Measurements from ENCODE around the gene PFKM.

GRCh38 chr12:48128800-48129199 lies 9.6 kb downstream of the PFKM start:
- TF ChIP-seq CTCF (IDR thresholded peaks at IDR 0.05; ENCODE audit: low read length) (no peak), EZH2 (optimal IDR thresholded peaks at IDR 0.05; ENCODE audit: low read depth, low read length) (no peak)
